ENCODE results near the gene TLR3. TPM values are rescaled to one million over a fixed set of nuclear protein-coding genes. Genes with fewer than 3 reads are reported as not detected.

The TLR3 gene
- total RNA-seq, 1 donor from 2014 or later, result 26.8 TPM

DNA sequence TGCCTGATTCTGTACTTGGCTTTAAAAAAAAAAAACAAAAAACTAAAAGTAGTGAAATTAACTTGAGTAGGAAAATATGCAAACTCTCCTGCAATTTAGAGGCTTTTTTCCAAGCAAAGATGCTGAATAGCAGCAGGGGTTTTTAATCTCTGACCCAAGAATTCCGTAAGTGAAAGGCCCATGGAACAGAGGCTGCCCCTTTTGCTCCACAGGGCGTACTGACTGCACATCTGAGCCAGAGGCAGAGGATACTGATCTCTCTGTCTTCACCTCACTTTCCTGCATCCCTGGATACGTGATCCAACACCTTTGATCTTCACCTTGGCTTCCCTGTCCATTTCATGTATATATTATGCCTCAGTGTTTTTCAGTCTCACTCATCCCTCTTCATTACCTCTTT is 39.4 kb downstream of the TLR3 start:
- DNase-seq (no peak), ATAC-seq (no peak)
- Histone ChIP-seq H3K27me3 (ENCODE audit: low read depth) (peaks cover 16% of the 10 kb centered on the region), H3K4me3 (no peak overlapping the region), H3K4me1 (peaks cover 11% of the 10 kb centered on the region), H3K36me3 (no peaks in the 10 kb centered on the region), H3K9me3 (no peaks in the 10 kb centered on the region), H3K27ac (no peak overlapping the region)
- intact Hi-C loops (cut with DNase I), result no loop called here
- TF ChIP-seq, protein P1, sequence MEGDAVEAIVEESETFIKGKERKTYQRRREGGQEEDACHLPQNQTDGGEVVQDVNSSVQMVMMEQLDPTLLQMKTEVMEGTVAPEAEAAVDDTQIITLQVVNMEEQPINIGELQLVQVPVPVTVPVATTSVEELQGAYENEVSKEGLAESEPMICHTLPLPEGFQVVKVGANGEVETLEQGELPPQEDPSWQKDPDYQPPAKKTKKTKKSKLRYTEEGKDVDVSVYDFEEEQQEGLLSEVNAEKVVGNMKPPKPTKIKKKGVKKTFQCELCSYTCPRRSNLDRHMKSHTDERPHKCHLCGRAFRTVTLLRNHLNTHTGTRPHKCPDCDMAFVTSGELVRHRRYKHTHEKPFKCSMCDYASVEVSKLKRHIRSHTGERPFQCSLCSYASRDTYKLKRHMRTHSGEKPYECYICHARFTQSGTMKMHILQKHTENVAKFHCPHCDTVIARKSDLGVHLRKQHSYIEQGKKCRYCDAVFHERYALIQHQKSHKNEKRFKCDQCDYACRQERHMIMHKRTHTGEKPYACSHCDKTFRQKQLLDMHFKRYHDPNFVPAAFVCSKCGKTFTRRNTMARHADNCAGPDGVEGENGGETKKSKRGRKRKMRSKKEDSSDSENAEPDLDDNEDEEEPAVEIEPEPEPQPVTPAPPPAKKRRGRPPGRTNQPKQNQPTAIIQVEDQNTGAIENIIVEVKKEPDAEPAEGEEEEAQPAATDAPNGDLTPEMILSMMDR (IDR thresholded peaks at IDR 0.05), result no peak

GRCh38 chr4:186109245-186109644 is 40.3 kb downstream of the TLR3 start:
- H3K27ac ChIP-seq, result no peak overlapping the region
- DNase-seq (no peak), ATAC-seq (no peak)
- intact Hi-C loops (cut with DNase I), result no loop called here
- no peaks in the 10 kb centered on the region for H3K36me3 ChIP-seq
- TF ChIP-seq, protein P1 (IDR thresholded peaks at IDR 0.05), result no peak
- H3K9me3 ChIP-seq, result no peaks in the 10 kb centered on the region
- peaks cover 11% of the 10 kb centered on the region for H3K4me1 ChIP-seq
- H3K27me3 ChIP-seq (ENCODE audit: low read depth), result peaks cover 15% of the 10 kb centered on the region
- H3K4me3 ChIP-seq, result no peak overlapping the region

DNA sequence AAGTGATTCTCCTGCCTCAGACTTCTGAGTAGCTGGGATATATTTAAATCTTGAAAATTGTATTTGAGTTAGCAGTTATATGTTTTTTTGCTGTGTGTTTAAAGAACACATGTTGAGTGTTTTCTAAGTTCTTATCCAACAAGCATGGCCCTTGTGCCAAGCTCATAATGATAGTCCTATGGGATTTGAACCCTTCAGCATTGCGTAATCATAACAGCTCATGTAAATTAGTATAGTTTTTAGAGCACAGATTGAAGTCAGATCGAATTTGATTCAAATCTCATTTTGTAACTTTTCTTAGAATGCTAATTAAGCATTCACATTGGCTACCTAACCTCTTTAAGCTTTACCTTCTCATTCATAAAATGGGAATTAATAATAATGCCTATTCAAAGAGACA is 47.7 kb downstream of the TLR3 start:
- H3K36me3 ChIP-seq, result no peaks in the 10 kb centered on the region
- no peaks in the 10 kb centered on the region for H3K9me3 ChIP-seq
- intact Hi-C loops (cut with DNase I), result no loop called here
- DNase-seq (no peak), ATAC-seq (no peak)
- no peak overlapping the region for H3K27ac ChIP-seq
- H3K27me3 ChIP-seq (ENCODE audit: low read depth), result no peaks in the 10 kb centered on the region
- H3K4me3 ChIP-seq, result no peak overlapping the region
- TF ChIP-seq, protein P1 (IDR thresholded peaks at IDR 0.05), result no peak
- no peaks in the 10 kb centered on the region for H3K4me1 ChIP-seq

- no peaks in the 10 kb centered on the region for H3K36me3 ChIP-seq
- ATAC-seq, result no peak
- peak overlapping the region; percentile 18 for H3K4me3 ChIP-seq
- no peak for DNase-seq
- H3K4me1 ChIP-seq, result no peaks in the 10 kb centered on the region
- no peaks in the 10 kb centered on the region for H3K9me3 ChIP-seq
- TF ChIP-seq, protein P1 (IDR thresholded peaks at IDR 0.05), result no peak
- intact Hi-C loops (cut with DNase I), result no loop called here
- no peak overlapping the region for H3K27ac ChIP-seq
- H3K27me3 ChIP-seq (ENCODE audit: low read depth), result no peaks in the 10 kb centered on the region
Observed at GRCh38 chr4:186118582-186118981, 49.6 kb downstream of the TLR3 start.

- no peaks in the 10 kb centered on the region for H3K27me3 ChIP-seq (ENCODE audit: low read depth)
- H3K4me1 ChIP-seq, result no peaks in the 10 kb centered on the region
- TF ChIP-seq, protein P1 (IDR thresholded peaks at IDR 0.05), result no peak
- ATAC-seq (no peak), DNase-seq (no peak)
- no peaks in the 10 kb centered on the region for H3K9me3 ChIP-seq
- H3K36me3 ChIP-seq, result no peaks in the 10 kb centered on the region
- no peak overlapping the region for H3K27ac ChIP-seq
- H3K4me3 ChIP-seq, result no peak overlapping the region
- intact Hi-C loops (cut with DNase I), result no loop called here
Observed at GRCh38 chr4:186121057-186121456, 52.1 kb downstream of the TLR3 start.

GRCh38 chr4:186128842-186129241 is 59.9 kb downstream of the TLR3 start:
- ATAC-seq, result no peak
- Histone ChIP-seq H3K4me1 (no peaks in the 10 kb centered on the region), H3K9me3 (no peaks in the 10 kb centered on the region), H3K27ac (no peak overlapping the region), H3K36me3 (no peaks in the 10 kb centered on the region), H3K4me3 (no peak overlapping the region), H3K27me3 (ENCODE audit: low read depth) (no peaks in the 10 kb centered on the region)
- TF ChIP-seq, protein P1 (IDR thresholded peaks at IDR 0.05), result no peak
- intact Hi-C loops (cut with DNase I), result no loop called here
- no peak for DNase-seq
